Naive thymus-derived CD4-positive, alpha-beta T cell (primary cell): ENCODE results near the gene LCORL. TPM values are rescaled to one million over a fixed set of nuclear protein-coding genes. Genes with fewer than 3 reads are reported as not detected.

ENCODE experiments used
- ATAC-seq: fragments of 150-1000 bp; cut with Tn5 transposase; 2 replicates; pipeline ENCODE4 v1.10.0; 2021; ENCODE audit warnings: mild to moderate bottlenecking, moderate library complexity
- CTCF ChIA-PET: fragments of 350-600 bp; sonication (Branson Sonifier 250); formaldehyde crosslinking; loops from one replicate; lab custom pipeline; 2021; ENCODE audit warnings: antibody characterized with exemption; lab: Charles Lee
- POLR2A ChIA-PET: fragments of 350-600 bp; sonication (Branson Sonifier 250); formaldehyde crosslinking; loops from one replicate; lab custom pipeline; 2021; ENCODE audit warnings: antibody characterized with exemption, inconsistent platforms; lab: Charles Lee
- DNase-seq, 9 donors: peaks; one replicate each; pipeline versions ENCODE4 v3.0.0 to v3.0.0-alpha.2; 2020 to 2022; ENCODE audit warnings: mixed read lengths in 1 of 9
- H3K27ac ChIP-seq: one replicate; pipeline ENCODE4 v1.7.0; 2013; ENCODE audit warnings: mild to moderate bottlenecking, low read depth, low read length, moderate library complexity
- H3K27me3 ChIP-seq, 2 donors: one replicate each; pipeline ENCODE4 v1.7.0; 2013; ENCODE audit warnings: low read length in 2 of 2, mild to moderate bottlenecking in 2 of 2, moderate library complexity in 2 of 2; ENCODE audit not compliant: control insufficient read depth in 2 of 2, insufficient read depth in 2 of 2
- H3K36me3 ChIP-seq, 3 experiments: 1 replicate in 2 of 3; 2 replicates in 1 of 3; pipeline ENCODE4 v1.7.0; 2013; ENCODE audit warnings: low read length in 3 of 3, mild to moderate bottlenecking in 3 of 3, moderate library complexity in 1 of 3; ENCODE audit not compliant: insufficient read depth in 3 of 3, control insufficient read depth in 2 of 3
- H3K4me1 ChIP-seq, 2 donors: one replicate each; pipeline ENCODE4 v1.7.0; 2013; ENCODE audit warnings: low read length in 2 of 2, mild to moderate bottlenecking in 2 of 2, moderate library complexity in 1 of 2; ENCODE audit not compliant: control insufficient read depth in 2 of 2, insufficient read depth in 2 of 2
- H3K4me3 ChIP-seq: 2 replicates; pipeline ENCODE4 v1.7.0; 2013; ENCODE audit warnings: mild to moderate bottlenecking, low read length
- H3K9me3 ChIP-seq, 3 experiments: 1 replicate in 2 of 3; 2 replicates in 1 of 3; pipeline ENCODE4 v1.7.0; 2013; ENCODE audit warnings: low read length in 3 of 3; ENCODE audit not compliant: control insufficient read depth in 2 of 3
- H3K27ac Mint-ChIP-seq, 9 donors: one replicate each; pipeline ENCODE4 v1.8.0; 2020 to 2022; ENCODE audit warnings: mixed read lengths in 9 of 9, mild to moderate bottlenecking in 8 of 9, moderate library complexity in 5 of 9, inconsistent platforms in 2 of 9
- H3K27me3 Mint-ChIP-seq, 5 donors: one replicate each; pipeline ENCODE4 v1.8.0; 2021 to 2022; ENCODE audit warnings: mixed read lengths in 5 of 5, mild to moderate bottlenecking in 1 of 5
- H3K36me3 Mint-ChIP-seq, 5 donors: one replicate each; pipeline ENCODE4 v1.8.0; 2020 to 2022; ENCODE audit warnings: mixed read lengths in 5 of 5, mild to moderate bottlenecking in 3 of 5, inconsistent platforms in 1 of 5
- H3K4me1 Mint-ChIP-seq, 7 donors: one replicate each; pipeline ENCODE4 v1.8.0; 2020 to 2022; ENCODE audit warnings: mixed read lengths in 7 of 7, mild to moderate bottlenecking in 3 of 7, inconsistent platforms in 1 of 7
- H3K4me3 Mint-ChIP-seq, 10 donors: one replicate each; pipeline ENCODE4 v1.8.0; 2020 to 2022; ENCODE audit warnings: mild to moderate bottlenecking in 10 of 10, mixed read lengths in 10 of 10, moderate library complexity in 6 of 10, inconsistent platforms in 2 of 10
- H3K9me3 Mint-ChIP-seq, 11 donors: one replicate each; pipeline ENCODE4 v1.8.0; 2020 to 2022; ENCODE audit warnings: mixed read lengths in 11 of 11, mild to moderate bottlenecking in 4 of 11, inconsistent platforms in 1 of 11, moderate library complexity in 1 of 11
- intact Hi-C, 2 donors: fragments of 100-400 bp; cut with micrococcal nuclease; formaldehyde crosslinking; loops; one replicate each; pipeline ENCODE4 v1.15.1; 2023
- polyA plus RNA-seq, 2 donors: library from polyadenylated mRNA; unstranded; fragments of 300-500 nt; fragmentation: Illumina TruSeq; gene quantifications; one replicate each; pipeline ENCODE4 v1.2.3, GENCODE V29; 2021
- total RNA-seq, 6 experiments: library from RNA in 5 of 6; stranded (reverse) in 5 of 6; gene quantifications; 1 replicate in 5 of 6; 2 replicates in 1 of 6; pipeline ENCODE4 v1.2.3 and lab custom pipeline; 2021 to 2026

LCORL gene
- total and polyA plus RNA-seq, 7 experiments from 2014 or later: 4.9 to 15.2 (median 11.9) TPM

GRCh38 chr4:17817027-17817426 lies 204.5 kb downstream of the LCORL start:
- H3K36me3 ChIP-seq: no peaks in the 10 kb centered on the region
- no peaks in the 10 kb centered on the region for H3K9me3 ChIP-seq
- peak; percentile 90 for ATAC-seq
- H3K27ac Mint-ChIP-seq: peak overlapping the region in 1 of 9 donors; percentile 85
- ChIA-PET CTCF (interaction anchor here (0.6 to 1.4 kb wide), 11 partner anchors 8 to 778 kb away, joined by 3 to 13 read pairs (median 4); no protein-coding TSS in a partner anchor), POLR2A (interaction anchor here (1.1 kb wide), 1 partner anchor 9 kb away, joined by 3 read pairs; no protein-coding TSS in a partner anchor)
- H3K4me1 Mint-ChIP-seq: peaks cover 0 to 62% (median 5%) of the 10 kb centered on the region in 7 donors
- H3K9me3 Mint-ChIP-seq: peaks cover 0 to 2% (median 0%) of the 10 kb centered on the region in 11 donors
- no peaks in the 10 kb centered on the region for H3K27me3 Mint-ChIP-seq
- peaks cover 0 to 20% (median 0%) of the 10 kb centered on the region in 5 donors for H3K36me3 Mint-ChIP-seq
- peak in 6 of 9 donors; percentile 13 to 53 (median 41) for DNase-seq
- no peak overlapping the region for H3K27ac ChIP-seq
- no peak overlapping the region for H3K4me3 ChIP-seq
- no peaks in the 10 kb centered on the region for H3K4me1 ChIP-seq
- H3K27me3 ChIP-seq: no peaks in the 10 kb centered on the region
- H3K4me3 Mint-ChIP-seq: peak overlapping the region in 1 of 10 donors; percentile 84
- intact Hi-C loops: loop anchor here (1.0 kb wide), 2 partner anchors 550 to 776 kb away; no protein-coding TSS in a partner anchor

- Mint-ChIP-seq H3K27ac (peak overlapping the region in 1 of 9 donors; percentile 11), H3K9me3 (no peaks in the 10 kb centered on the region), H3K27me3 (no peaks in the 10 kb centered on the region), H3K4me1 (peaks cover 6 to 60% (median 11%) of the 10 kb centered on the region in 7 donors), H3K36me3 (peaks cover 0 to 19% (median 0%) of the 10 kb centered on the region in 5 donors), H3K4me3 (no peak overlapping the region)
- Histone ChIP-seq H3K9me3 (no peaks in the 10 kb centered on the region), H3K27me3 (no peaks in the 10 kb centered on the region), H3K36me3 (no peaks in the 10 kb centered on the region), H3K27ac (no peak overlapping the region), H3K4me1 (no peaks in the 10 kb centered on the region), H3K4me3 (no peak overlapping the region)
- intact Hi-C loops: no loop called here
- DNase-seq: no peak
- ATAC-seq: no peak
- POLR2A ChIA-PET: interaction anchor here (0.8 kb wide), 1 partner anchor 9 kb away, joined by 3 read pairs; no protein-coding TSS in a partner anchor
- CTCF ChIA-PET: interaction anchor here (0.6 to 1.3 kb wide), 5 partner anchors 9 to 779 kb away, joined by 3 to 13 read pairs (median 4); no protein-coding TSS in a partner anchor
These were observed 205.4 kb downstream of the LCORL start for GRCh38 chr4:17816142-17816541.

- no peaks in the 10 kb centered on the region for H3K27me3 ChIP-seq
- H3K36me3 Mint-ChIP-seq: peaks cover 0 to 17% (median 0%) of the 10 kb centered on the region in 5 donors
- peaks cover 0 to 5% of the 10 kb centered on the region in 2 donors for H3K4me1 ChIP-seq
- POLR2A ChIA-PET: no interaction called here
- ATAC-seq: no peak
- H3K9me3 ChIP-seq: no peaks in the 10 kb centered on the region
- CTCF ChIA-PET: no interaction called here
- no peak overlapping the region for H3K4me3 Mint-ChIP-seq
- H3K4me1 Mint-ChIP-seq: peaks cover 14 to 58% (median 28%) of the 10 kb centered on the region in 7 donors
- peak overlapping the region in 1 of 9 donors; percentile 80 for H3K27ac Mint-ChIP-seq
- intact Hi-C loops: loop anchor here in 1 of 2 donors (5.0 kb wide), 1 partner anchor 477 kb away; no protein-coding TSS in a partner anchor
- no peak overlapping the region for H3K4me3 ChIP-seq
- DNase-seq: no peak
- H3K9me3 Mint-ChIP-seq: peaks cover 0 to 2% (median 0%) of the 10 kb centered on the region in 11 donors
- no peaks in the 10 kb centered on the region for H3K27me3 Mint-ChIP-seq
- no peak overlapping the region for H3K27ac ChIP-seq
- H3K36me3 ChIP-seq: peaks cover 0 to 6% (median 0%) of the 10 kb centered on the region in 3 experiments
These were observed 207.4 kb downstream of the LCORL start for GRCh38 chr4:17814140-17814539.

GRCh38 chr4:17812801-17813200 lies 208.8 kb downstream of the LCORL start:
- Histone ChIP-seq H3K27me3 (no peaks in the 10 kb centered on the region), H3K4me3 (no peak overlapping the region), H3K27ac (no peak overlapping the region), H3K4me1 (peaks cover 9 to 18% of the 10 kb centered on the region in 2 donors), H3K36me3 (peaks cover 0 to 6% (median 2%) of the 10 kb centered on the region in 3 experiments), H3K9me3 (no peaks in the 10 kb centered on the region)
- intact Hi-C loops: loop anchor here in 1 of 2 donors (2.0 to 5.0 kb wide), 2 partner anchors 244 to 476 kb away; no protein-coding TSS in a partner anchor
- Mint-ChIP-seq H3K36me3 (peaks cover 0 to 17% (median 6%) of the 10 kb centered on the region in 5 donors), H3K4me3 (peak overlapping the region in 1 of 10 donors; percentile 95), H3K27me3 (no peaks in the 10 kb centered on the region), H3K9me3 (peaks cover 0 to 2% (median 0%) of the 10 kb centered on the region in 11 donors), H3K4me1 (peaks cover 27 to 65% (median 40%) of the 10 kb centered on the region in 7 donors), H3K27ac (peak overlapping the region in 1 of 9 donors; percentile 67)
- CTCF ChIA-PET: no interaction called here
- POLR2A ChIA-PET: no interaction called here
- ATAC-seq (no peak), DNase-seq (no peak)

GRCh38 chr4:17812125-17812524 lies 209.4 kb downstream of the LCORL start:
- ChIA-PET POLR2A (no interaction called here), CTCF (no interaction called here)
- ATAC-seq (no peak), DNase-seq (no peak)
- Mint-ChIP-seq H3K36me3 (peaks cover 0 to 21% (median 9%) of the 10 kb centered on the region in 5 donors), H3K27ac (peak overlapping the region in 2 of 9 donors; percentile 77 to 95), H3K4me3 (peak overlapping the region in 8 of 10 donors; percentile 27 to 100 (median 84)), H3K27me3 (no peaks in the 10 kb centered on the region), H3K4me1 (peaks cover 34 to 65% (median 44%) of the 10 kb centered on the region in 7 donors), H3K9me3 (peaks cover 0 to 2% (median 0%) of the 10 kb centered on the region in 11 donors)
- intact Hi-C loops: loop anchor here in 1 of 2 donors (2.0 to 5.0 kb wide), 2 partner anchors 245 to 475 kb away; no protein-coding TSS in a partner anchor
- Histone ChIP-seq H3K27ac (no peak overlapping the region), H3K4me3 (no peak overlapping the region), H3K27me3 (no peaks in the 10 kb centered on the region), H3K4me1 (peaks cover 15 to 25% of the 10 kb centered on the region in 2 donors), H3K9me3 (no peaks in the 10 kb centered on the region), H3K36me3 (peaks cover 0 to 13% (median 7%) of the 10 kb centered on the region in 3 experiments)

GRCh38 chr4:17811078-17811603 lies 210.4 kb downstream of the LCORL start:
- Mint-ChIP-seq H3K4me3 (peak overlapping the region; percentile 93 to 100 (median 98)), H3K9me3 (peaks cover 0 to 2% (median 0%) of the 10 kb centered on the region in 11 donors), H3K27ac (peak overlapping the region in 8 of 9 donors; percentile 91 to 99 (median 98)), H3K4me1 (peaks cover 44 to 66% (median 53%) of the 10 kb centered on the region in 7 donors), H3K36me3 (peaks cover 0 to 16% (median 9%) of the 10 kb centered on the region in 5 donors), H3K27me3 (no peaks in the 10 kb centered on the region)
- peak overlapping the region; percentile 96 for H3K4me3 ChIP-seq
- H3K36me3 ChIP-seq: peaks cover 0 to 13% (median 7%) of the 10 kb centered on the region in 3 experiments
- H3K27me3 ChIP-seq: no peaks in the 10 kb centered on the region
- peak overlapping the region; percentile 99 for H3K27ac ChIP-seq
- no peak for DNase-seq
- ATAC-seq: peak; percentile 20
- ChIA-PET CTCF (no interaction called here), POLR2A (interaction anchor here (1.3 to 1.7 kb wide), 2 partner anchors 197 to 211 kb away, joined by 4 to 10 read pairs; partner anchors contain the start of genes LCORL and MED28)
- peaks cover 16 to 30% of the 10 kb centered on the region in 2 donors for H3K4me1 ChIP-seq
- intact Hi-C loops: loop anchor here (2.0 to 5.0 kb wide), 3 partner anchors 474 to 1586 kb away; no protein-coding TSS in a partner anchor
- H3K9me3 ChIP-seq: no peaks in the 10 kb centered on the region
